Uterus (tissue), 2 donors: ENCODE measurements around the gene LIX1.

ENCODE experiments used
- POLR2A ChIP-seq, 2 donors: fragments of 450-650 bp; IDR thresholded peaks; one replicate each; pipeline ENCODE4 v1.6.1; 2016; ENCODE audit warnings: antibody characterized with exemption in 2 of 2, mild to moderate bottlenecking in 1 of 2, moderate library complexity in 1 of 2
- TF ChIP-seq, protein P1 (sequence below), 4 experiments: fragments of 200-600 bp in 2 of 4; fragments of 450-650 bp in 2 of 4; sonication (generic) in 2 of 4; IDR thresholded peaks; one replicate each; pipeline ENCODE4 v1.5.1; 2016 to 2019; ENCODE audit warnings: antibody characterized with exemption in 4 of 4, mild to moderate bottlenecking in 2 of 4, moderate library complexity in 1 of 4

- no peak for TF ChIP-seq POLR2A (IDR thresholded peaks at IDR 0.05)
- TF ChIP-seq, protein P1, sequence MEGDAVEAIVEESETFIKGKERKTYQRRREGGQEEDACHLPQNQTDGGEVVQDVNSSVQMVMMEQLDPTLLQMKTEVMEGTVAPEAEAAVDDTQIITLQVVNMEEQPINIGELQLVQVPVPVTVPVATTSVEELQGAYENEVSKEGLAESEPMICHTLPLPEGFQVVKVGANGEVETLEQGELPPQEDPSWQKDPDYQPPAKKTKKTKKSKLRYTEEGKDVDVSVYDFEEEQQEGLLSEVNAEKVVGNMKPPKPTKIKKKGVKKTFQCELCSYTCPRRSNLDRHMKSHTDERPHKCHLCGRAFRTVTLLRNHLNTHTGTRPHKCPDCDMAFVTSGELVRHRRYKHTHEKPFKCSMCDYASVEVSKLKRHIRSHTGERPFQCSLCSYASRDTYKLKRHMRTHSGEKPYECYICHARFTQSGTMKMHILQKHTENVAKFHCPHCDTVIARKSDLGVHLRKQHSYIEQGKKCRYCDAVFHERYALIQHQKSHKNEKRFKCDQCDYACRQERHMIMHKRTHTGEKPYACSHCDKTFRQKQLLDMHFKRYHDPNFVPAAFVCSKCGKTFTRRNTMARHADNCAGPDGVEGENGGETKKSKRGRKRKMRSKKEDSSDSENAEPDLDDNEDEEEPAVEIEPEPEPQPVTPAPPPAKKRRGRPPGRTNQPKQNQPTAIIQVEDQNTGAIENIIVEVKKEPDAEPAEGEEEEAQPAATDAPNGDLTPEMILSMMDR (IDR thresholded peaks at IDR 0.05) = no peak
Observed at GRCh38 chr5:97098922-97099321, 43.5 kb downstream of the LIX1 start.
